Measurements from ENCODE around the gene INAVA. TPM values are rescaled to one million over a fixed set of nuclear protein-coding genes. Genes with fewer than 3 reads are reported as not detected.

The INAVA gene
- total and polyA plus RNA-seq, 2 experiments from 2014 or later: 51.0 to 79.7 TPM

- H3K36me3 ChIP-seq (replicated peaks; ENCODE audit: insufficient read depth, low read depth): peaks cover 4% of the 10 kb centered on the region
- H3K27me3 ChIP-seq: no peaks in the 10 kb centered on the region
- no peak for TF ChIP-seq EZH2 (IDR thresholded peaks at IDR 0.05; ENCODE audit: borderline replicate concordance)
- no peak for TF ChIP-seq EZH2phosphoT487 (IDR thresholded peaks at IDR 0.05; ENCODE audit: low read depth, severe bottlenecking, unreplicated experiment)
- TF ChIP-seq, protein P1, sequence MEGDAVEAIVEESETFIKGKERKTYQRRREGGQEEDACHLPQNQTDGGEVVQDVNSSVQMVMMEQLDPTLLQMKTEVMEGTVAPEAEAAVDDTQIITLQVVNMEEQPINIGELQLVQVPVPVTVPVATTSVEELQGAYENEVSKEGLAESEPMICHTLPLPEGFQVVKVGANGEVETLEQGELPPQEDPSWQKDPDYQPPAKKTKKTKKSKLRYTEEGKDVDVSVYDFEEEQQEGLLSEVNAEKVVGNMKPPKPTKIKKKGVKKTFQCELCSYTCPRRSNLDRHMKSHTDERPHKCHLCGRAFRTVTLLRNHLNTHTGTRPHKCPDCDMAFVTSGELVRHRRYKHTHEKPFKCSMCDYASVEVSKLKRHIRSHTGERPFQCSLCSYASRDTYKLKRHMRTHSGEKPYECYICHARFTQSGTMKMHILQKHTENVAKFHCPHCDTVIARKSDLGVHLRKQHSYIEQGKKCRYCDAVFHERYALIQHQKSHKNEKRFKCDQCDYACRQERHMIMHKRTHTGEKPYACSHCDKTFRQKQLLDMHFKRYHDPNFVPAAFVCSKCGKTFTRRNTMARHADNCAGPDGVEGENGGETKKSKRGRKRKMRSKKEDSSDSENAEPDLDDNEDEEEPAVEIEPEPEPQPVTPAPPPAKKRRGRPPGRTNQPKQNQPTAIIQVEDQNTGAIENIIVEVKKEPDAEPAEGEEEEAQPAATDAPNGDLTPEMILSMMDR (IDR thresholded peaks at IDR 0.05; ENCODE audit: poor library complexity): no peak
- H3K4me3 ChIP-seq: no peak overlapping the region
- H3K4me2 ChIP-seq: no peak overlapping the region
- H3K4me1 ChIP-seq (ENCODE audit: insufficient read depth): no peaks in the 10 kb centered on the region
- WGBS (ENCODE audit: low lambda C conversion rate, missing lambda C conversion rate): 94% methylated on average over 6 of the region's 6 CpGs
- H3K9me2 ChIP-seq (replicated peaks; ENCODE audit: insufficient read depth): no peaks in the 10 kb centered on the region
- H3K27ac ChIP-seq: no peak overlapping the region
- no peaks in the 10 kb centered on the region for H3K9me3 ChIP-seq (ENCODE audit: low read depth)
- no peaks in the 10 kb centered on the region for H4K20me1 ChIP-seq (ENCODE audit: insufficient read depth, poor library complexity, severe bottlenecking)
- DNase-seq (ENCODE audit: low spot score): no peak
- H3K79me2 ChIP-seq: no peaks in the 10 kb centered on the region
- H2AFZ ChIP-seq: no peak overlapping the region
Observed at GRCh38 chr1:200849430-200849829, 45.3 kb upstream of the INAVA start.

DNA sequence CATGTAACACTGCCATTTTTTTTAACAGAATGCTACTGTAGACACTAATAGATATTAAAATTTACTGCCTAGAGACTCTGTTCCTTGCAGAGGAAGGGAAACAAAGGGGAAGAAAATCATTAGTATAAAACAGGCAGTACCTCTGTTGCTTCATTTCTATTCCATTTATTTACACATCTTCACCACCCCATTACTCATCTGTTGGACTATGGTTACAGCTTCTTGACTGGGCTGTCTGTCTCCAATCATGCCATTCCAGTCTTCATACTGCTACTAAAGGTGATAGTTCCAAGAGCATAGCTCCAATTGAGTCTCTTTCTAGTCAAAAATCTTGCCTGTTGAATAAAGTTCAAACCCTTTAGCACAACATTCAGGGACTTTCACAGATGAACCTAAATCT is 44.1 kb upstream of the INAVA start:
- H3K27me3 ChIP-seq: no peaks in the 10 kb centered on the region
- H3K79me2 ChIP-seq: no peaks in the 10 kb centered on the region
- no peak overlapping the region for H3K4me2 ChIP-seq
- no peak for DNase-seq (ENCODE audit: low spot score)
- no peak overlapping the region for H3K4me3 ChIP-seq
- H4K20me1 ChIP-seq (ENCODE audit: insufficient read depth, poor library complexity, severe bottlenecking): no peaks in the 10 kb centered on the region
- no peak overlapping the region for H2AFZ ChIP-seq
- peaks cover 4% of the 10 kb centered on the region for H3K36me3 ChIP-seq (replicated peaks; ENCODE audit: insufficient read depth, low read depth)
- H3K9me2 ChIP-seq (replicated peaks; ENCODE audit: insufficient read depth): no peaks in the 10 kb centered on the region
- H3K4me1 ChIP-seq (ENCODE audit: insufficient read depth): no peaks in the 10 kb centered on the region
- H3K9me3 ChIP-seq (ENCODE audit: low read depth): no peaks in the 10 kb centered on the region
- TF ChIP-seq EZH2 (IDR thresholded peaks at IDR 0.05; ENCODE audit: borderline replicate concordance): no peak
- TF ChIP-seq EZH2phosphoT487 (IDR thresholded peaks at IDR 0.05; ENCODE audit: low read depth, severe bottlenecking, unreplicated experiment): no peak
- TF ChIP-seq, protein P1 (IDR thresholded peaks at IDR 0.05; ENCODE audit: poor library complexity): no peak
- H3K27ac ChIP-seq: no peak overlapping the region

- Histone ChIP-seq H3K27ac (no peak overlapping the region), H3K9me2 (replicated peaks; ENCODE audit: insufficient read depth) (no peaks in the 10 kb centered on the region), H3K4me2 (no peak overlapping the region), H2AFZ (no peak overlapping the region), H3K4me3 (no peak overlapping the region), H3K79me2 (no peaks in the 10 kb centered on the region), H4K20me1 (ENCODE audit: insufficient read depth, poor library complexity, severe bottlenecking) (no peaks in the 10 kb centered on the region), H3K9me3 (ENCODE audit: low read depth) (no peaks in the 10 kb centered on the region), H3K4me1 (ENCODE audit: insufficient read depth) (no peaks in the 10 kb centered on the region), H3K36me3 (replicated peaks; ENCODE audit: insufficient read depth, low read depth) (peaks cover 4% of the 10 kb centered on the region), H3K27me3 (no peaks in the 10 kb centered on the region)
- TF ChIP-seq EZH2 (IDR thresholded peaks at IDR 0.05; ENCODE audit: borderline replicate concordance) (no peak), EZH2phosphoT487 (IDR thresholded peaks at IDR 0.05; ENCODE audit: low read depth, severe bottlenecking, unreplicated experiment) (no peak)
- TF ChIP-seq, protein P1 (IDR thresholded peaks at IDR 0.05; ENCODE audit: poor library complexity): no peak
- 93% methylated on average over 2 of the region's 2 CpGs for WGBS (ENCODE audit: low lambda C conversion rate, missing lambda C conversion rate)
- no peak for DNase-seq (ENCODE audit: low spot score)
Observed at GRCh38 chr1:200856716-200857357, 37.9 kb upstream of the INAVA start.
